Liver (tissue), 3 donors: ENCODE data around the gene SORCS2.

Experiments used
- CTCF ChIP-seq: fragments of 150-350 bp; IDR thresholded peaks from 2 replicates; pipeline ENCODE4 v1.5.1; 2017; ENCODE audit warnings: improper control_type of control experiment, low read depth, low read length; ENCODE audit not compliant: missing input control
- JUND ChIP-seq, 2 donors: IDR thresholded peaks; 2 replicates each; pipeline ENCODE4 v1.6.1; 2016; ENCODE audit warnings: antibody characterized with exemption in 2 of 2
- TAF1 ChIP-seq: conservative IDR thresholded peaks from 2 replicates; pipeline ENCODE4 v1.6.1; 2016; ENCODE audit warnings: antibody characterized with exemption, mild to moderate bottlenecking
- YY1 ChIP-seq: IDR thresholded peaks from 2 replicates; pipeline ENCODE4 v1.6.1; 2016; ENCODE audit warnings: antibody characterized with exemption, mild to moderate bottlenecking
- donor health status: healthy.
- donor health status: healthy.

- no peak for TF ChIP-seq YY1
- no peak for TF ChIP-seq CTCF
- no peak for TF ChIP-seq TAF1
- TF ChIP-seq JUND (IDR thresholded peaks at IDR 0.05), result no peak
These were observed 223.8 kb downstream of the SORCS2 start for GRCh38 chr4:7415927-7416686.
